Endothelial cell (in vitro differentiated cells): Measurements from ENCODE around the gene LARP4B. TPM values are rescaled to one million over a fixed set of nuclear protein-coding genes. Genes with fewer than 3 reads are reported as not detected.

ENCODE experiments used
- DNase-seq: peaks from one replicate; pipeline ENCODE4 v3.0.0; 2021; ENCODE audit warnings: low spot score
- H3K27ac Mint-ChIP-seq: one replicate; pipeline ENCODE4 v1.8.0; 2021; ENCODE audit warnings: mixed read lengths, inconsistent platforms; ENCODE audit not compliant: unreplicated experiment
- H3K27me3 Mint-ChIP-seq: one replicate; pipeline ENCODE4 v1.8.0; 2021; ENCODE audit warnings: mild to moderate bottlenecking, moderate library complexity, mixed read lengths, inconsistent platforms; ENCODE audit not compliant: unreplicated experiment
- H3K36me3 Mint-ChIP-seq: one replicate; pipeline ENCODE4 v1.8.0; 2021; ENCODE audit warnings: mild to moderate bottlenecking, low read depth, mixed read lengths, inconsistent platforms; ENCODE audit not compliant: unreplicated experiment
- H3K4me1 Mint-ChIP-seq: one replicate; pipeline ENCODE4 v1.8.0; 2021; ENCODE audit warnings: mild to moderate bottlenecking, mixed read lengths, inconsistent platforms; ENCODE audit not compliant: unreplicated experiment
- H3K4me3 Mint-ChIP-seq: one replicate; pipeline ENCODE4 v1.8.0; 2021; ENCODE audit warnings: mild to moderate bottlenecking, mixed read lengths, inconsistent platforms; ENCODE audit not compliant: unreplicated experiment
- H3K9me3 Mint-ChIP-seq: one replicate; pipeline ENCODE4 v1.8.0; 2021; ENCODE audit warnings: mixed read lengths, inconsistent platforms; ENCODE audit not compliant: unreplicated experiment
- total RNA-seq: library from RNA; stranded (reverse); fragmentation: NEBNext Ultra II Directional; extraction: Animal tissue kit (Norgen Biotek cat#: 25700); gene quantifications from one replicate; pipeline ENCODE4 v1.2.1, GENCODE V29; 2021; ENCODE audit not compliant: unreplicated experiment
- TF ChIP-seq, protein P1 (sequence below): fragments of 200-600 bp; sonication (generic); IDR thresholded peaks from one replicate; pipeline ENCODE4 v1.5.0; 2021; ENCODE audit warnings: antibody characterized with exemption; ENCODE audit not compliant: unreplicated experiment

Gene LARP4B
- total RNA-seq, 1 donor from 2014 or later, result 91.8 TPM

DNA sequence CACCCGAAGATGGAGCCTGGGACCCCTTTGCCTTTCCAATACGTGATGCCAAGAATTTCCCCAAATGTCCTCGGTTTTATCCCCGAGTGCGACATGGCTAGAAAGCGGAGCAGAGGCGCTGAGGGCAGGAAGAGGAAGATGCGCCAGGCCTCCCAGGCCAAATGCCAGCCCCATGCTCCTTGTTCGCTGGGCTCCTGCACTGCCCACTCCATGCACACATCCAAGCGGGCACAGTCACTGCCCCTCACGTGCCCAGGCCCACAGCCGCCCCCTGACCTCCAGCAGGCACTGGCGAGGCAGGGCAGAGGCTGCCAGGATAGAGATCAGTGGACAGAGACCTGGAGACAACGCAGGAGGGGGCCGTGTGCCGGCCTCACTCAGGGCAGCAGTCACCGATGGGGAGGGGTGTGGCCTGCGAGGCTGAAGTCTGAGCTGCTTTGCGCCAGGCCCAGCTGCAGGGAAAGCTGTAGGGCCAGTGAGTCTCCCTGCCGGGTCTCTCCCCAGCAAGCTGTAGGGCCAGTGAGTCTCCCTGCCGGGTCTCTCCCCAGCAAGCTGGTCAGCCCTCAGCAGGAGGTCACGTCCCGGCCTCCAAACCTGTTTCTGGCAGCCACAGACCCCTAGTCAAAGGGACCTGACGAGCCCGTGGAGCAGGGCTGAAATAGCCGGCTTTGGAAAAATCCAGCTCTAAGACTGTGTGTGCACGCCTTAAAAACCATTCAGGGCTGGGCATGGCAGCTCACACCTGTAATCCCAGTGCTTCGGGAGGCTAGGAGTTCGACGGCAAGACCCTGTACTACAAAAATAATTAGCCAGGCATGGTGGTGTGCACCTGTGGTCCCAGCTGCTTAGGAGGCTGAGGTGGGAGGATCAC, 141.4 kb downstream of the LARP4B start:
- Mint-ChIP-seq H3K4me3 (peak overlapping the region; percentile 42), H3K27ac (no peak overlapping the region), H3K27me3 (peaks cover 13% of the 10 kb centered on the region), H3K9me3 (no peaks in the 10 kb centered on the region), H3K36me3 (peaks cover 4% of the 10 kb centered on the region), H3K4me1 (peaks cover 3% of the 10 kb centered on the region)
- TF ChIP-seq, protein P1, sequence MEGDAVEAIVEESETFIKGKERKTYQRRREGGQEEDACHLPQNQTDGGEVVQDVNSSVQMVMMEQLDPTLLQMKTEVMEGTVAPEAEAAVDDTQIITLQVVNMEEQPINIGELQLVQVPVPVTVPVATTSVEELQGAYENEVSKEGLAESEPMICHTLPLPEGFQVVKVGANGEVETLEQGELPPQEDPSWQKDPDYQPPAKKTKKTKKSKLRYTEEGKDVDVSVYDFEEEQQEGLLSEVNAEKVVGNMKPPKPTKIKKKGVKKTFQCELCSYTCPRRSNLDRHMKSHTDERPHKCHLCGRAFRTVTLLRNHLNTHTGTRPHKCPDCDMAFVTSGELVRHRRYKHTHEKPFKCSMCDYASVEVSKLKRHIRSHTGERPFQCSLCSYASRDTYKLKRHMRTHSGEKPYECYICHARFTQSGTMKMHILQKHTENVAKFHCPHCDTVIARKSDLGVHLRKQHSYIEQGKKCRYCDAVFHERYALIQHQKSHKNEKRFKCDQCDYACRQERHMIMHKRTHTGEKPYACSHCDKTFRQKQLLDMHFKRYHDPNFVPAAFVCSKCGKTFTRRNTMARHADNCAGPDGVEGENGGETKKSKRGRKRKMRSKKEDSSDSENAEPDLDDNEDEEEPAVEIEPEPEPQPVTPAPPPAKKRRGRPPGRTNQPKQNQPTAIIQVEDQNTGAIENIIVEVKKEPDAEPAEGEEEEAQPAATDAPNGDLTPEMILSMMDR, result no peak
- DNase-seq, result no peak

DNA sequence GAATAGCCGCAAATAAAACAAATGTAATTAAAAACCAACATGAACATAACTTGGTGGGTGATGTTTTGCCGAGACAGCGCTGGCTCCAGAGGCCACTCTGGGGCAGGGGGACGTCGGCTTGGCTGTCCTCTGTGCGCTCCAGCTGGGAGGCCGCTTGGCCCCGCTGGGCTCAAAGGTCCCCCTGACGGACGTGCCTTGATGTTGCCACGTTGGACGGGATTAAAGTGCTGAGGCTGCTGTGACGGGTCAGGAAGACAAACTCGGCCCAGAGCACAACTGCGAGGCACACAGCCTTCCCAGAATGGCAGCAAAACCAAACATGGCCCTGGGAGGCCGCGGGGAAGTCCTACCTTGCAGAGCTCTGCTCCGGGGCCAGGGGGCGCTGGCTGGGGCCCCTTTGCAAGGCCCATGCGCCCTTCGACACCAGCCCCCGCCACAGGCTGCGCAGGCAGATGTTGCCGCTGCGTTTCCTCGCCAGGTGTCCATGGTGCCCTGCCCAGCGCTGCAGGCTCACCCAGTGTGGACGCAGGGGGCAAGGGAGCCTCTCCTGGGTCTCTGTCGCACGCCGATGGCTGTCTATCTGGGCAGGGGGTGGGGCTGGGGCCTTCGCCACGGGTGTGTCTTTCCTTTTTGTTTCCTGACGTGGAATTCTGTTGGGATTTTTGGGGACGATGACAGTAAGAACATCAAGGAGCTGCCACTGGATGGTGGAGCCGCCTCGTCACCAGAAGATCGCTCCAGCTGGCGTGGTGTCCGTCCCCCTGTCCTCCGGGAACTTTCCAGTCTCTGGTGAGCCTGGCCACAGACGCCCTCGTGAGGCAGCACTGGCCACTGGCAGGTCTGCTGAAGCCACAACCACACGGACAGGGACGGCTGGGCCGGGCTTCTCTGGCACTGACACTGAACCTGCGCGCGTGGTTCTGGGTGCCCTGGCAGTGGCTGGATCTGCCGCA, 142.4 kb downstream of the LARP4B start:
- H3K4me1 Mint-ChIP-seq, result peaks cover 3% of the 10 kb centered on the region
- no peaks in the 10 kb centered on the region for H3K9me3 Mint-ChIP-seq
- H3K27me3 Mint-ChIP-seq, result peaks cover 13% of the 10 kb centered on the region
- peaks cover 4% of the 10 kb centered on the region for H3K36me3 Mint-ChIP-seq
- H3K27ac Mint-ChIP-seq, result peak overlapping the region; percentile 64
- TF ChIP-seq, protein P1, result peak; percentile 73
- peak; percentile 79 for DNase-seq
- H3K4me3 Mint-ChIP-seq, result peak overlapping the region; percentile 87

DNA sequence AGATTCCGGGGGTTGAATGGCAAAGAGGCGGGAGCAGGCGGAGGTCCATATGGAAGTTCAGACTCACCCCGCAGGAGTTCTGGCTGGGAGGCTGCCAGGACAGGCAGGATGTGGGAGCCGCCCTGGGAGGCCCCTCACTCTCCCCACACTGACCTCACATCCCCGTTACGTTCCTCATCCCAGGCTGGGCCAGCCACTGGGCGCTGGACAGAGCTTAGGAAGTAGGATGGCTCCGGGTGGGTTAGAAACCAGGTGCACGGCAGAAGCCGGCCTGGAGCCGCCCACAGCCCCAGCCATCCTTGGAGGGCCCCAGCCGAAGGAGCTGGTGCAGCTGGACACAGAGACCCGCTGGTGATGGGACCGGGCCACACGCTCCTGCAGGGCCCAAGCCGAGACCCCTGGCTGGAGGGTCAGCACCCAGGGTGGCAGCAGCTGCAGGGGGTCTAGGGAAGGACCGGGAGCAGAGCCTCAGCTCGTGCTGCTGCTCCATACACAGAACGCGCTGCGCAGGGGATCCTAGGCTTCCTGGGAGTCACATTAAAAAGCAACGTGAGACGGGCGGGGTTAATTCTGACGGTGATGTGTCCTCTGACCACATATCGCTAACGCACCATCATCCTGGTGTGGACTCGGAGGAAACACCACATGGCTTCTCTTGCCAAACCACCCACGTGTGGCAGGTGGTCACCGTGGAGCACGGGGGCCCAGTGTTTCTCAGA, 143.4 kb downstream of the LARP4B start:
- Mint-ChIP-seq H3K4me3 (no peak overlapping the region), H3K27ac (no peak overlapping the region), H3K4me1 (peaks cover 3% of the 10 kb centered on the region), H3K9me3 (no peaks in the 10 kb centered on the region), H3K36me3 (peaks cover 4% of the 10 kb centered on the region), H3K27me3 (peaks cover 13% of the 10 kb centered on the region)
- no peak for DNase-seq
- TF ChIP-seq, protein P1, result no peak

DNA sequence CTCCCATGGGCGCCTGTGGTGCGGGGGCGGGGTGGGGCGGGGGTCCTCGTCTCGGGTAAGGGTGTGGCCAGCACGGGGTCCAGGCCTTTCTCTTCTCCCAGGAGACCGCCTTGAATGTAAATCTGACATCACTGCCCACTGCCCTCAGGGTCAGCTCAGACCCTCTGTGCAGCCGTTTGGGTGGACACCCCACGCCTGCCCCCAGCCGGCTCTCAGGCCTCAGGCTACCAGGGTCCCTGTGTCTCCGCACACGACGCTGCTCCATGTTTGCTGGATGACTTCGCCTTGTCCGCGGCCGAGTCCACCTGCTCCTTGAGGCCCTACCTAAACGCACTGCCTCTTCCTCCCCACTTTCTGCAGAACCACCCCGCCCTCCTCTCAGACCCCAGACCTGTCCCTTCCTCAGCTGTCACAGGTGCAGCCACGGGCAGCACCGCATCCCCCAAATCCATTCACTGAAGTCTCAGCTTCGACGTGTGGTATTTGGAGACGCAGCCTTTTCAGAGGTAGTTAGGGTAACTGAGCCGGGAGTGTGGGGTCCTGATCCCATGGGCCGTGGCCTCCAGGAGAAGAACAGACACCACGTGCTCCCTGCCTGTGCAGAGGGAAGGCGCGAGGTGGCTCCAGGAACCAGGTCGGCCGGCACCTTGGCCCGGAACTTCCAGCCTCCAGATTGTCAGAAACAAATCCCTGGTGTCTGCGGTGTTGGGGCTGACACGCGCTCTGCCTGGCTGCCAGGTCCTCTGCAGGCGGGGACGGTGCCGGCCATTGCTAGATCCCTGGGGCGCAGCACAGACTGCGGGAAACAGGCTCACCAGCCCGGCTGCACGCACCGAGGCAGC, 144.7 kb downstream of the LARP4B start:
- Mint-ChIP-seq H3K27ac (no peak overlapping the region), H3K4me1 (peaks cover 3% of the 10 kb centered on the region), H3K36me3 (peaks cover 3% of the 10 kb centered on the region), H3K27me3 (peaks cover 13% of the 10 kb centered on the region), H3K4me3 (no peak overlapping the region), H3K9me3 (no peaks in the 10 kb centered on the region)
- TF ChIP-seq, protein P1, result no peak
- no peak for DNase-seq
